Stimulated activated CD4-positive, alpha-beta T cell treated with anti-CD3 and anti-CD28 coated beads, Interleukin-4, amount 100 ng/mL, for 4 hours (primary cell): ENCODE measurements around the gene DGAT2.

ENCODE experiments used
- DNase-seq, 2 experiments: peaks; one replicate each; pipeline ENCODE4 v3.0.0-alpha.2; 2020

The DGAT2 gene

DNA sequence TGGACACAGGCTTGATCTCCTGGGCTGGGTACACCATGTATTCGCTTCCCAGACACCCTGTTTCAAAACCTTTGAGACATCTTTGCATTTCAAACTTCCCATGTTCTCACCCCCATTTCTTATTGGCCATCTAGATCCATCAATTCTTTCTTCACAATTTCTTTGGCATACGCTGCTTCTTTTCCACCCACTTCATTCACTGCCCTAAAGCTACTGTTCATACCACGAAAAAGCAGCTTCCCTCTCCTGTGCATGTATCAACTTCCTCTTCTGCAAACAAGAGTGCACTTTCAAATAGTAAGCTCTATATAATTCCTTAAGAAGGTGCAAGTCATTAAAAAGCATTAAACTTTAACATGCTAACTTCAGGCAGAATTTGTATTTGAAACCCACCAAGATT is 67.8 kb downstream of the DGAT2 start:
- no peak for DNase-seq

GRCh38 chr11:75839851-75840250 is 71.3 kb downstream of the DGAT2 start:
- no peak for DNase-seq

GRCh38 chr11:75840522-75840921 is 71.9 kb downstream of the DGAT2 start:
- no peak for DNase-seq

- no peak for DNase-seq
These were observed 73.2 kb downstream of the DGAT2 start for GRCh38 chr11:75841739-75842138.

- DNase-seq, result no peak
These were observed 76.7 kb downstream of the DGAT2 start for GRCh38 chr11:75845324-75845723.

GRCh38 chr11:75849894-75850293 is 81.3 kb downstream of the DGAT2 start:
- DNase-seq, result no peak

DNA sequence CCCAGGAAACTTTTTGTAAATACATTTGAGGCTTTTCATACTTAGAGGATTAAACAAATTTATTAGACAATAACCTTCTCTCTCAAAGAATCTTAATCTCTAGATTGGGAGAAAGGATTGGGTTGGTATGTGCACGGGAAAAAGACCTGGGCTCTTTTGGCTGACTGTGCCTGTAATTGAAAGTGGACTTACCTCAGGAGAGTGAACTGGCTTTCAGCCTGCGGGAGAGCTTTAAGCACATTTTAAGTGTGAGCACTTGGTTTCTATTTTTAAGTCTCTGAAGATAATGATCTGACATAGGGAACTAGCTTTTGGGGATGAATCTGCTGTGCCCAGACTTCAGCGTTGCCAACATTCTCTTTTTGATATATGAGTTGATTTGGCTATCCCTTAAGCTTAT is 82.2 kb downstream of the DGAT2 start:
- DNase-seq, result no peak
